NB4 (cell line): ENCODE results near the gene RARRES1.

Experiments
- DNase-seq: peaks from one replicate; pipeline ENCODE4 v3.0.0; 2010; ENCODE audit warnings: low read depth
- H3K4me3 ChIP-seq: one replicate; pipeline ENCODE4 v1.5.1; 2011; ENCODE audit warnings: mild to moderate bottlenecking, low read depth, low read length, moderate library complexity
- MYC ChIP-seq: IDR thresholded peaks from 2 replicates; pipeline ENCODE4 v1.6.1; 2011; ENCODE audit warnings: low read depth, low read length
- POLR2A ChIP-seq: IDR thresholded peaks from 2 replicates; pipeline ENCODE4 v1.6.1; 2011; ENCODE audit warnings: mild to moderate bottlenecking; ENCODE audit not compliant: insufficient read length; ENCODE audit errors: extremely low read depth
- TF ChIP-seq, protein P1 (sequence below): IDR thresholded peaks from one replicate; pipeline ENCODE4 v1.5.1; 2012; ENCODE audit warnings: low read depth, low read length
- TF ChIP-seq, protein P2 (sequence below): IDR thresholded peaks from 2 replicates; pipeline ENCODE4 v1.6.1; 2011; ENCODE audit warnings: low read depth, low read length

RARRES1 gene

GRCh38 chr3:158745551-158745950, 13.3 kb upstream of the RARRES1 start:
- TF ChIP-seq MYC (no peak), POLR2A (no peak)
- TF ChIP-seq, protein P1, sequence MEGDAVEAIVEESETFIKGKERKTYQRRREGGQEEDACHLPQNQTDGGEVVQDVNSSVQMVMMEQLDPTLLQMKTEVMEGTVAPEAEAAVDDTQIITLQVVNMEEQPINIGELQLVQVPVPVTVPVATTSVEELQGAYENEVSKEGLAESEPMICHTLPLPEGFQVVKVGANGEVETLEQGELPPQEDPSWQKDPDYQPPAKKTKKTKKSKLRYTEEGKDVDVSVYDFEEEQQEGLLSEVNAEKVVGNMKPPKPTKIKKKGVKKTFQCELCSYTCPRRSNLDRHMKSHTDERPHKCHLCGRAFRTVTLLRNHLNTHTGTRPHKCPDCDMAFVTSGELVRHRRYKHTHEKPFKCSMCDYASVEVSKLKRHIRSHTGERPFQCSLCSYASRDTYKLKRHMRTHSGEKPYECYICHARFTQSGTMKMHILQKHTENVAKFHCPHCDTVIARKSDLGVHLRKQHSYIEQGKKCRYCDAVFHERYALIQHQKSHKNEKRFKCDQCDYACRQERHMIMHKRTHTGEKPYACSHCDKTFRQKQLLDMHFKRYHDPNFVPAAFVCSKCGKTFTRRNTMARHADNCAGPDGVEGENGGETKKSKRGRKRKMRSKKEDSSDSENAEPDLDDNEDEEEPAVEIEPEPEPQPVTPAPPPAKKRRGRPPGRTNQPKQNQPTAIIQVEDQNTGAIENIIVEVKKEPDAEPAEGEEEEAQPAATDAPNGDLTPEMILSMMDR: no peak
- TF ChIP-seq, protein P2, sequence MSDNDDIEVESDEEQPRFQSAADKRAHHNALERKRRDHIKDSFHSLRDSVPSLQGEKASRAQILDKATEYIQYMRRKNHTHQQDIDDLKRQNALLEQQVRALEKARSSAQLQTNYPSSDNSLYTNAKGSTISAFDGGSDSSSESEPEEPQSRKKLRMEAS: no peak
- DNase-seq: no peak
- H3K4me3 ChIP-seq: no peak overlapping the region

DNA sequence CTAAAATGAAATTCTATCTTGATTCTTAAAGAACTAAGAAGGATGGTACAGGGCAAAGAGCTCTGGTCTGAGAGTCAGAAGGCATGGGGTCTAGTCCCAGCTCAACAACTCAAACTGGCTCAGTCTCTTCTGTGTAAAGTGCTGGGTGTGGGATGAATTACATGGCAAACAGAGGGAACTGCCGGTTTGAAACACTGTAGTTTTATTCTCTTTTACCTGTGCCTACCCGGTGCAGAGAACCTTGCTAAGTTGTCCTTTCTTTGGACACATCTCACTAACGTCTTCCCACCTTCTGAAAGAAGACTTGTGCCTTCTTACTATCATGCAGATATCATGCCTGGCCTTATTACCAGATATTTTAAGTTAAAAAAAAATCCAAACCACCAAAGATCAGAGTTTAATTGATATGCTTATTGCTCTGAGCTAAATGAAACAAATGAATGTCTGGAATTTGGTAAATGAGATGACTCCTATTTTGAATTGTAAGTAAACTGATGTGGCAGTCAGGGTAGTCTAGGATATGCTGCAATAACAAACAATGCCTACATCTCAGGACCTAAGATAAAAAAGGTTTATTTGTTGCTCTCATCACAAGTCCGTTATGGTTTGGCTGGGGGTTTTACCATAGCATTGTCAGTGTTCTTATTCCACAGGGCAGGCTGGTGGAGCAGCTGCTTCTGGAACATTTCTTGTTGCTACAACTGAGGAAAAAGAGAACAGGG, 12.5 kb upstream of the RARRES1 start:
- TF ChIP-seq, protein P1: no peak
- TF ChIP-seq POLR2A: no peak
- TF ChIP-seq MYC: no peak
- TF ChIP-seq, protein P2: no peak
- DNase-seq: no peak
- H3K4me3 ChIP-seq: no peak overlapping the region

- DNase-seq: no peak
Observed at GRCh38 chr3:158743664-158744566, 11.7 kb upstream of the RARRES1 start.

GRCh38 chr3:158742871-158743663, 10.8 kb upstream of the RARRES1 start:
- H3K4me3 ChIP-seq: no peak overlapping the region
- TF ChIP-seq, protein P2: no peak
- TF ChIP-seq MYC (no peak), POLR2A (no peak)
- TF ChIP-seq, protein P1: no peak
- no peak for DNase-seq

More at GRCh38 chr3:158743664-158744566, 11.7 kb upstream of the RARRES1 start:
- no peak overlapping the region for H3K4me3 ChIP-seq
- TF ChIP-seq, protein P2: no peak
- TF ChIP-seq, protein P1: no peak
- TF ChIP-seq MYC: no peak
- TF ChIP-seq POLR2A: no peak

- TF ChIP-seq, protein P2: no peak
- TF ChIP-seq MYC (no peak), POLR2A (no peak)
- TF ChIP-seq, protein P1: no peak
- no peak for DNase-seq
- no peak overlapping the region for H3K4me3 ChIP-seq
Observed at GRCh38 chr3:158739661-158740060, 7.4 kb upstream of the RARRES1 start.
